ENCODE data around the gene SLC39A5.
A peak's percentile ranks its signal among the peaks of the same experiment; 100 is the strongest.
"Not testable (repeated sequence)": the region's sequence is repeated elsewhere in the genome, so short reads cannot be mapped to it uniquely, and the experiment has no call there.

The SLC39A5 gene

DNA sequence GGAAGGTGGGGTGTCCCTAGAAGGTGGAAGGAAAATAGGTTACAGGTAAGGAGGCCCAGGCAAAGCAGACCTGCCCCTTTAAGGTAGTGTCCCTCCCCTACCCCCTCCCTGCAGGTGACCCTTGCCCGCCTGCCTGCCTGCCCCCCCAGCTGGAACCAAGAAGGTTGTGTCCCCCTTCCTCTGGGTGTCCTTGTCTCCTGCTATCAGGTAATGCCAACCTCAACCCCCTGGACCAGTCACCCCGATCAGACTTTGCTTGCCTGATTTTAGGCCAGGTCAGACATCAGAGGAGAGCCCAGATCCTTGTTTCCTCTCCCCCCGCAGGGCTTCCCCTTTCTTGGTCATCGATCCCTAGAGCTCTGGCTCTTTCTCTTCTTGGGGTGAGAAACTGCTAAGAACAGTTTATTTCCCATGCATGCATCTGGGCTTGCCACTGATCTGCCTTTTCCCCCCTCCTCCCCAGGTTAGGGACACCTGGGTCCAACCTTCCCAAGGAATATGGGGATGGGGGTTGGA is at the start of gene SLC39A5:
TSS of gene SLC39A5 (plus strand) at position 136 of the 516 bp plus-strand sequence. CDS start 1,224 bp downstream, outside the sequence.
- peak in 1 of 2 experiments; percentile 14 for DNase-seq

GRCh38 chr12:56186957-56187356 is 42.9 kb upstream of the SLC39A5 start:
- DNase-seq, result no peak

DNA sequence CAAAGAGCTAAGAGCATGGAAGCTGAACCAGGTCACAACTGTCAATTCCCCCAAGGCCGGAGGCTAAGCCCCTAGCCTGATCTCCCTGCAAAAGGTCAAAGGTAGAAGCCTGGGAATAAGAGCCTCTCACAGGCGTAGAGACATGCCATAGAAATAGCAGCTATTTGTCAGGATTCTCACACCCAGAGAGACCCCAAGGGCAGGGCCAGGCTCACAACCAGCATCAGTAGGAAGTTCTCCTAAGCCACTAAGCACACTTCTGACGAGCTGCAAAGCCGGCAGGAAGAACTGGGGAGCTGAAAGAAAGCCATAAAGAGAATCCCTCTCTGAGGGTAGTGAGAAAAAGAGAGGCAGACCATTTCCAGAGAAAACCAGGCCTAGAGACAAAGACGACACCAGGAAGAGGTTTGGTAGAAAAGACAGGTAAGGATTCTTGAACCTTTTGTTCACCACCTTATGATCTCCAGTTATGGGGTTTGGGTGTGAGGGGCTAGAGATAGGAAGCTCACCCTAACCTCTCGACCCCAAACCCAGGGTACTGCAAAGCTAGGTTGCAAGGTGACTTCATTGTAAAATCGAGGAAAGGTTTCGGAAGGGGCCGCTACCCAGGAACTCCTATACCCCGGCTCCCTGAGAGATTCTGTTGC is 41.6 kb upstream of the SLC39A5 start:
- peak; percentile 34 to 46 for DNase-seq

- no peak for DNase-seq
Observed at GRCh38 chr12:56188778-56189098, 41.1 kb upstream of the SLC39A5 start.

DNA sequence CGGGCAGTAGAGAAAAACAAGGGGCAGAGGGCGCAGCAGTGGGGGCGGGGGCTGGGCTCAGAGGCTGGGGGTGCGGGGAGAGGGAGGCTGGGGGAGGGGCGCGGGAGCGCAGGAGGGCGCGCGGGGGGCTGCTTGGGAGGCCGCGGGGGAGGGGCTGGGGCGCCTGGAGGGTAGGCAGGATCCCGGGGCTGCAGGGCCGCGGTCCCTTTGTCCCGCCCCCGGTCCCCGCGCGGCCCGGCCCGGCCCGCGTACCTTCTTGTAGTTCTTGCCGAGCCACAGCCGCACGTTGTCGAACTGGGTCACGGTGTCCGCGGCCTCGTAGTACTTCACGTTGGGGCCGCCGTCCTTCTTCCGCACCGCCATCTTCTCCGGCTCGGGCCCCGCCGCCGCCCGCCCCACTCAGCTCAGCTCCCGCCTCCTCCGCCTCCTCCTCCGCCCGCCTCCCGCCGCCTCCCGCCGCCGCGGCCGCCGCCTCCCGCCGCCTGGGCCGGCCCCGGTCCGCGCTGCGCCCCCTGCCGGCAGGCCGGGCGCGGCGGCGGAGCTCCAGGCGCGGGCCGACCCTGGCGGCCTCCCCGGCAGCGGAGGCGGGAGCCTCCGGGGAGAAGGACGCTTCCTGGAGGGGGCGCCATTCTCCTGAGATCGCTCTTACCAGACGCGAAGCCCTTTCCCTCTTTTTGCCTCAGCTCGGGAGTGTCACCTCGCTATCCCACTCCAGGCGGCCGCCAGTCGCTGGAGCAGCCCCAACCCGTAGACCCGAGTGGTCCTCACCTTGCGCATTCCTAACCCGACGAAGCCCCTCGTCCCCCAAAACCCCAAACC is 40.5 kb upstream of the SLC39A5 start, which contains the start of gene SMARCC2:
TSS of gene SMARCC2 (minus strand) at position 385 of the 819 bp plus-strand sequence. CDS start at position 363, 22 bp downstream.
- peak; percentile 75 to 87 for DNase-seq

- DNase-seq, result peak; percentile 73 to 82
Observed at GRCh38 chr12:56189918-56190694, 39.7 kb upstream of the SLC39A5 start.

DNA sequence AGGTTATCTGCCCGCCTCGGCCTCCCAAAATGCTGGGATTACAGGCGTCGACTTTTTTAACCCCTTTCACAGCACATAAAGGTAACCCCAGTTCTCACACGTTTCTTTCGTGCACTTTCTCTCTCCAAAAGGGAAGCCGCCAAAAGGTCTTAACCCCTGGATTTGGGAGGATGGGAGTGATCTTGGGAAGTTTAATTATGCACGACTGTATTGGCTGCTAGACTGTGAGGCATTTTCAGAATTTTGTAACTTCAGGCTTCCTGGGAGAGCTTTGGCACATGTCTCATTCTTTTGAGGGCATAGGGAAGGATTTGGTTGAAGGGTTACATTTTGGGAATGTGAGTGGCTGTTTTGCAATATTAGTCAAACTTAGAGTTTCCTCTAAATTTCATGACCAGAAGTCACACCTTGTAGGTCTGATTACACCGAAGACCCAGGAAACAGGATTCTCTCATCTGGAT is 39.1 kb upstream of the SLC39A5 start:
- DNase-seq, result no peak

- no peak for DNase-seq
Observed at GRCh38 chr12:56192582-56192981, 37.3 kb upstream of the SLC39A5 start.

DNA sequence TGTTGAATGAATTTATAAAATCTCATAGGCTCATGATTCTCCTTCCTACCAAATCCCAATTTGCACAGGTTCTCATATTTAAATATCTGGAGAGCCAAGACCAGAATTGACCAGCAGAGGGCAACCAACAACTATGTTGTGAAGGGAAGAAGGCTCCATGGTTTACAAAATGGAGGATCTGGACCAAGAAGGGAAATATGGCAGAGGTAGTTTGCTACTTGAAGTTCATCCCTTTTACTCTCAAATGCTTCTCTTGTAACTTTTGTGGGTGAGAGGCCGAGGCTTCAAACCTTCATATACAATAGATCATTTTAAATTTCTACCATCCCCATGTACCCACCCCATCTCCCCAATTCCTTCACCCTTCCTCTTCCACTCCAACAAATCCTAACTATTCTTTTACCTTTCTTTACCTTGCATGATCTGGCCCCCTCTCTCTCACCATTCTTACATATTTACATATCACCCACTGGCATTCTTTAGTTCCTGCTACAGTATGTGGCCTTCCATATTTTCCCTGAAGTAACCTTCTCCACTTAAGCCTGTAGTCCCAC is 36.7 kb upstream of the SLC39A5 start:
- DNase-seq, result peak; percentile 86 to 91

DNA sequence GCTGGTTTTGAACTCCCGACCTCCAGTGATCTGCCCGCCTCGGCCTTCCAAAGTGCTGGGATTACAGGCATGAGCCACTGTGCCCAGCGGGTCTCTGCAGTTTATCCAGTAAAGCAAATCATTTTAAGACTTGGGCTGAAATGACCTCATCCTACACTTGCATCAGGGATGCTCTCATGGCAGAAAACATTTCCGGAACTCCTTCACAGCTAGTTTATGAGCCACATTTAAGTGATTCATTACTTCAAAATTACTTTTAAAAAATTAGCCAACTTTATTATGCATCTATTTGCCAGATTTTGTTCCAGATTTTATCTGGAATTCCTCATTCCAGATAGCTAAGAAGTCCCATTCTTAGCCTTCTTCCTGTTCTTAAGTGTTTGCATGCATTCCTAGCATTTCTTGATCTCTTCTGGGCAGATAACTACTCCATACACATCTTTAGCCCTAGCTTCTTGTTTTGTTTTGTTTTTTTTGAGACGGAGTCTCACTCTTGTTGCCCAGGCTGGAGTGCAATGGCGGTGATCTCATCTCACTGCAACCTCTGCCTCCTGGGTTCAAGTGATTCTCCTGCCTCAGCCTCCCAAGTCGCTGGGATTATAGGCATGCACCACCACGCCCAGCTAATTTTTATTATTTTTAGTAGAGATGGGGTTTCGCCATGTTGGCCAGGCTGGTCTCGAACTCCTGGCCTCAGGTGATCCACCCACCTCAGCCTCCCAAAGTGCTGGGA is 32.9 kb upstream of the SLC39A5 start:
- not testable (repeated sequence) for DNase-seq

DNA sequence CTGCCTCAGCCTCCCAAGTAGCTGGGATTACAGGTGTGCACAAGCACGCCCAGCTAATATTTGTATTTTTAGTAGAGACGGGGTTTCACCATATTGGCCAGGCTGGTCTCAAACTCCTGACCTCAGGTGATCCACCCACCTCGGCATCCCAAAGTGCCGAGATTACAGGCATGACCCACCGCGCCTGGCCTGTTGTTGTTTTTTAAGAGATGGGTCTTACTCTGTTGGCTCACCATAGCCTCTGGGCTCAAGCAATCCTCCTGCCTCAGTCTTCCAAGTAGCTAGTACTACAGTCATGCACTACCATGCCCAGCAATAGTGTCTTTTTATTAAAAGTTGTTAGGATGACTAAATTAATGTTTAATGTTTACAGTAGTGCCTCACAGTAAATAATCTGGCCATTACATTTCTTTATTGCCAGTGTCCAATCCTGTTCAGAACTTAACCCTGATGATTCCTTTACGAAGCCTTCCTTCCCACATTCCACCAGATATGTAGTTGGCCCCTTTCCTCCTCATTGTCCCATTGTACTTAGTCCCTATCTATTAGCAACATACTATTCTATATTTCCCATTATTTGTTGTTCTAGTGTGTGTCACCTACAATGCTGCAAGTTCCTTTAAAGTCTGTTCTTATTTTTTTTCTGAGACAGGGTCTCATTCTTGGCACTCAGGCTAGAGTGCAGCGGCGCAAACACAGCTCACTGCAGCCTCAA is 31.8 kb upstream of the SLC39A5 start:
- no peak for DNase-seq

GRCh38 chr12:56198836-56199235 is 31.0 kb upstream of the SLC39A5 start:
- no peak for DNase-seq

DNA sequence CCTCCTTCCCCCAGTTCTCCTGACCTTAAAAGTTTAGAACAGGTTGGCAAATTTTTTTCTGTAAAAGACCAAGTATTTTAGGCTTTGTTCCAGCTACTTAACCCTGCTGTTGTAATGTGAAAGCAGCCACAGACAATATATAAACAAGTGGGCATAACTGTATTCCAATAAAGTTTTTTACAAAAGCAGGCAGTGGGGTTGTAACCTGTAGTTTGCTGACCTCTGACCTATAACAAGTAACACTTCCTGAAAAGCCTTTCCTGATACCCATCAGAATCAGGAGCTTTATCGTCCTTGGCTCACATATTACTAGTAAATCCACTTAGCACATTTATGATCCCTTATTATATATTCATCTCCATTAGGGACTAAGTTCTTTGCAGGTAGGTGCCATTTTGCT is 27.5 kb upstream of the SLC39A5 start:
- DNase-seq, result no peak

DNA sequence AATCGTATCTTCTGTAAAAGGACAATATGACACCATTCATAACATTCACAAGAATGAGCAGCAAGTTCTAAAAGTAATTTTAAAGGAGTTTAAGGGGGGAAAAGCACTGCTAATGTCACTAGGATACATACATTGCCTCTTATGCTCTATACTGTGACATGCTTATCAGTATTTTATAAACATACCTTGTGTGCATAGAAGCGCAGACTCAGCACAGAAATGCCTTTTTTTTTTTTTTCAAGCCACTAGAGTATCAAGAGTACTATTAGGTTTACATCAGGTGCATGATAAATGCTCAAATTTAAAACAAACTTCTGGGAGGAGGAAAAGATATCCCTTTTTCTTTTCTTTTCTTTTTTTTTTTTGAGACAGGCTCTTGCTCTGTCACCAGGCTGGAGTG is 27.0 kb upstream of the SLC39A5 start:
- DNase-seq, result no peak

DNA sequence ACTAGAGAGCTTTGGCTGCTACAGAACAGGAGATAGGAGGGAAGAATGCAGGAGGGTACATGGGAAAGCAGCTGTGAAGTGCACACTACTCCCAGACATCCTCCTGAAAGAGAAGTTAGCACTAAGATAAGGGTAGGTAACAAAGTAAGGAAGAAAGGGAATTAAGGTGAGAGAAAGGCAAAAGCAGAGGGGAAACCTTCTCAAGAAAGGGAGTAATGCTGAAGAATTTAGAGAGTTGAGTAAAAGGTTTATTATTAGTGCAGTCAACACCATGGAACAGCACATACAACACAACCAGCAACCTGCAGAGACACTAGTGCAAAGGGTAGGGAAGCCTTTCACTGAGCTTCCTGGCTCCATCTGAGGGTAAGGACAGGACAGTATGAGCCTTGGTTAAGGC is 25.6 kb upstream of the SLC39A5 start:
- DNase-seq, result no peak

DNA sequence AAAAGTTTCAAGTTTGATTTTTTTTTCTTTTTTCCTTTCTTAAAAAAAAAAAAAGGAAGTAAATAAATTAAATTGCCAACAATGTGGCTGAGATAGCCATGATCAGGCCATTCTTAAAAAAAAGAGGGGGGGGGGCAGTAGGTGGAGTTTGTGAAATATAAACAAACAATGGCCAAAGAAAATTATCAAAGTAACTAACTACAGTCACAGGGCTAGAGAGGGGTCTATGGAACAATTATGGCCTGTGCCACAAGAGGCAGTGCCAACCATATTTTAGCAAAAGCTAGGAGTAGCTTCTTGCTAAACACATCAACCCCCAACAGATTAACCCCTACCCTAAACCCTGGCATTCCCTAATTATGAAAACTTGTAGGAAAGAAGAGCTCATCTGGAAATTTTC is 24.4 kb upstream of the SLC39A5 start:
- peak in 1 of 2 experiments; percentile 32 for DNase-seq

DNA sequence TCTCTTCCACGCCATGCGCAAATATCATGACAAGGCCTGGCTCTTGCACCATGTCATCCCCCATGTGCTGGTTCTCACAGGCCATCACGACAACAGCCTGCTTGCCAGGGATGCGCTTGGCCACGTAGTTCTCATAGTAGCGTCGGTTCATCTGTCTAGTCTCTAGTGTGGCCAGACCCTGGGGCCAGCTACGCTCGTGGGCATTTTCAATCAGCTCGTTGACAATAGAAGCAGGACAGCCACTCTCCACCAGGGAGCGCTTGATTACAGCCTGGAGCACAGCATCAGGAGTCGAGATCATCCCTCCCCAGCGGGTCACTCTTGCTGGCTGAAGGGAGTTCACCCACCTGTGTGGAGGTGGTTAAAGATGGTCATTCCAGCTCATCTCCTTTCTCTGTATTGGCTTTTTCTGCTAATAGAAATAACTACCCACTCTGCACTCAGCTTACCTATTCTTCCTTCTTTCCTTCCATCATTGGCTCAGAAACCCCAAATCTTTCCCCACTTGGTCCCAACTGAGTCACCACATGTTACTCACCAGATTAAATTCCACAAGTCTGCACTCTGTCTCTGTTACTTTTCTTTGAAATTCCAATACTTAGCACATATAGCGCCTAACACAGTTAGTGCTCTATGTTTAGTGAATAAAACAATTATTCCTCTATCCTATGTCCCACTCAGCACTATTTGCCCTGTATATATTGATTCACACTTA is 23.2 kb upstream of the SLC39A5 start:
- DNase-seq, result peak; percentile 64 to 69

DNA sequence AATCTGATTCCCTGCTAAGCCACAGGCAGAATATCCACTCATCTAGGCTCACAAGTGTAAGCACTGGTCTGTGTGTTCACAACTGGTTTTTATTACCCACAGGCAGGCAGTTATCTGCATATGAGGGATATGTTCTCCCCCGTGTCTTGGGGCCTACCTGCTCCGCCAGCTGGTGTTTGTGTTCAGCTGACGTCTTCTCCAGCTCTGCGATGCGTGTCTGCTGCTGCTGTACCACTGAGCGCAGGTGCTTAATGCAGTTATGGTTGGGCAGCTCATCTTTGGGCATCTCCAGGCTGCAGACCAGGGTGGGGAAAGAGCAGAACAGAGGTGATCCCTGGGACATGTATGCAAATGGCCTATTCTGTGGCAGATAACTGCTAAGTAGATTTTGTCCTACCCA is 21.8 kb upstream of the SLC39A5 start:
- no peak for DNase-seq

DNA sequence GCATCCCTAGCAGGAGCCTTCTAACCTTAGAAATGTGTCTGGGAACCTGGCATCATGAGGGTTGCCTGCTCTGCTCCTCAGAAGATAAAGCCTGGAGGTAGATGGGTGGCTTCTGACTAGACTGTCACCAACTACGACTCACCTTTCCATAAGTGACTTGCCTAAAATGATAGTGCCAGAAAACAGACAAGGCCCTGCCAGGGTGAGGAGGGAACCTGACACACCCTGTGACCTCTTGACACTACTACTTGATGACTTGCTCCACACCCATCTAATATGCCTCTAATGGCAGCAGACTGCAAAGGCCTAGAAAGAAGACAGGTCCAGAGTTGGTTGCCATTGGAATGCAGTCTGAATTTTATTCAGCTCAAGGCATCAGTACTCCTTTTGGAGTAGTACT is 17.5 kb upstream of the SLC39A5 start:
- no peak for DNase-seq

DNA sequence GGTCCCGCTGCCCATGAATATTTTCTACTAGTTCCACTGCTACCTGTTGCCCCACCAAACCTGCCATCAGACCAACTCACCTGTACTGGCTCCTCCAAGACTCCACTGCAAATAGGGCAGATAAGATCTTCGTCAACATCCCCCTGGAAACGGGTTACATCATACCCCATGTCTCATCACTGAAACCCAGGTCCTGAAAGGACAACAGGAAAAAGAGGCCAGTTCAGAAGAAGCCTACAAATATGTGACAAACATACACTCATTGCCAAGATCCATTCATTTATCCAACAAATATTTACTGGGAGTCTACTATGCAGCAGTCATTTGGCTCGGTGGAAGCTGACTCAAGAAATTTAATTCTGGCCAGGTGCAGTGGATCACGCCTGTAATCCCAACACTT is 16.0 kb upstream of the SLC39A5 start:
- DNase-seq, result no peak

DNA sequence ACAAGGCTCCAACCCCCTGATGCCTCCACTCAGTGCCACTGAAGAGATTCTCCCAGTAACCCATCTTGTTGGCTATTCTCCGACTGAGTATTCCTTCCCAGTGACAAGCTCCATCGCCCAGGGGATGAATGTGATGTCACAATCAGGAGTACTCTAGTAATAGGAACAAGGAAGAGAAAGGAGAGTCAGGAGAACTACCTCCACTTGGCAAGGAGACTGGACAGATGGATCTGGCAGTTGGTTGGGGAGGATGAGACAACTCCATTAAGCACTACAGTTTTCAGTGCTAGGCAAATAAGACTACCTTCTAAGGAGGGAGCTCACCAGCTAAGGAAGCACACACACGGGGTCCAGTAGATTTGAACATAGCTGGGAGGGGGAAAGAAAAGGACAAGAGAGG is 13.4 kb upstream of the SLC39A5 start:
- DNase-seq, result no peak

Data from Kasumi-1 (cell line).